Activated naive CD8-positive, alpha-beta T cell treated with anti-CD3 and anti-CD28 coated beads for 36 hours (primary cell): ENCODE measurements around the gene ZNF132. TPM values are rescaled to one million over a fixed set of nuclear protein-coding genes. Genes with fewer than 3 reads are reported as not detected.

Source experiments
- DNase-seq: peaks from one replicate; pipeline ENCODE4 v3.0.0; 2021
- H3K27ac Mint-ChIP-seq: one replicate; pipeline ENCODE4 v1.8.0; 2022; ENCODE audit warnings: mild to moderate bottlenecking, moderate library complexity, mixed read lengths
- H3K27me3 Mint-ChIP-seq: one replicate; pipeline ENCODE4 v1.8.0; 2022; ENCODE audit warnings: mild to moderate bottlenecking, mixed read lengths
- H3K36me3 Mint-ChIP-seq: one replicate; pipeline ENCODE4 v1.8.0; 2021; ENCODE audit warnings: mild to moderate bottlenecking, mixed read lengths
- H3K4me1 Mint-ChIP-seq: one replicate; pipeline ENCODE4 v1.8.0; 2021; ENCODE audit warnings: mixed read lengths
- H3K4me3 Mint-ChIP-seq: one replicate; pipeline ENCODE4 v1.8.0; 2022; ENCODE audit warnings: mild to moderate bottlenecking, moderate library complexity, mixed read lengths
- H3K9me3 Mint-ChIP-seq: one replicate; pipeline ENCODE4 v1.8.0; 2022; ENCODE audit warnings: mixed read lengths
- total RNA-seq, 2 experiments: library from RNA; stranded (reverse); gene quantifications; one replicate each; pipeline ENCODE4 v1.2.3, GENCODE V29; 2021

ZNF132 gene
- total RNA-seq, 2 experiments from 2014 or later: 4.3 TPM

DNA sequence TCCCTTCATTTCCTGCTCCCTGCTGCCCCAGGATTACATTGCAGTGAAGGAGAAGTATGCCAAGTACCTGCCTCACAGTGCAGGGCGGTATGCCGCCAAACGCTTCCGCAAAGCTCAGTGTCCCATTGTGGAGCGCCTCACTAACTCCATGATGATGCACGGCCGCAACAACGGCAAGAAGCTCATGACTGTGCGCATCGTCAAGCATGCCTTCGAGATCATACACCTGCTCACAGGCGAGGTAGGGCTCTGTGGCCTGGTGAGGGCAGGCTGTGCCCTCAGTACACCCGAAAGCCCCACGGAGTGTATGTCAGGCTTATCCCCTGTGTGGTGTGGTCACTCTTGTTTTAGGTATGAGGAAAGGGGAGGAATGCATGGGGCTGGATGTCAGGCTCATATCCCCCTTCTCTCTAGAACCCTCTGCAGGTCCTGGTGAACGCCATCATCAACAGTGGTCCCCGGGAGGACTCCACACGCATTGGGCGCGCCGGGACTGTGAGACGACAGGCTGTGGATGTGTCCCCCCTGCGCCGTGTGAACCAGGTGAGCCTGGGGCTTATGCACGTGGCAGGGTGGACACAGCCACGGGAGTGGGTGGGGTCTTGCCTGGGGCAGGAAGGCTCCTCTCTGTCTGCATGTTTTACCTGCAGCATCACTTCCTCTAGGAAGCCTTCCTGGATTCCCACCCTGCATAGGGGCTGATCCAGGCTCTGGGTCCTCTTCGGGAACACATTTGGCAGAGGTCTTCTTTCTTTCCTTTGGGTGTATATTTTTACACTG is 46.8 kb downstream of the ZNF132 start:
- H3K9me3 Mint-ChIP-seq: no peaks in the 10 kb centered on the region
- no peak overlapping the region for H3K27ac Mint-ChIP-seq
- no peak overlapping the region for H3K4me3 Mint-ChIP-seq
- peaks cover 16% of the 10 kb centered on the region for H3K27me3 Mint-ChIP-seq
- H3K4me1 Mint-ChIP-seq: peaks cover 38% of the 10 kb centered on the region
- H3K36me3 Mint-ChIP-seq: peaks cover 48% of the 10 kb centered on the region
- DNase-seq: no peak

DNA sequence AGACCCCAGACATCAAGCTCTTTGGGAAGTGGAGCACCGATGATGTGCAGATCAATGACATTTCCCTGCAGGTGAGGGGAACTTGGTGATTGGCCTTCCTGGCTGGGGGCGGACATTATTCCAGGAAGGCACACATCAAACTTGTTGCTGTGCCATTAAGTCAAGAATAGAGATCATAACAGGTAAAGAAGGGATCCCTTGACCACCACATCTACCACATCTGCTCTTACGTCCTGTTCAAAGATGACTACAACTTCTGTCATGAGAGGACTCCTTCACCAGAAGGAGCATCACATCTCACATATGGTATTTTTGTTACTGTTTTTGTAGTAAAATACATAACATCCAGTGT is 51.8 kb downstream of the ZNF132 start:
- peak overlapping the region; percentile 98 for H3K27ac Mint-ChIP-seq
- H3K9me3 Mint-ChIP-seq: no peaks in the 10 kb centered on the region
- H3K4me1 Mint-ChIP-seq: peaks cover 35% of the 10 kb centered on the region
- no peak for DNase-seq
- H3K27me3 Mint-ChIP-seq: no peaks in the 10 kb centered on the region
- H3K4me3 Mint-ChIP-seq: peak overlapping the region; percentile 98
- peaks cover 41% of the 10 kb centered on the region for H3K36me3 Mint-ChIP-seq

DNA sequence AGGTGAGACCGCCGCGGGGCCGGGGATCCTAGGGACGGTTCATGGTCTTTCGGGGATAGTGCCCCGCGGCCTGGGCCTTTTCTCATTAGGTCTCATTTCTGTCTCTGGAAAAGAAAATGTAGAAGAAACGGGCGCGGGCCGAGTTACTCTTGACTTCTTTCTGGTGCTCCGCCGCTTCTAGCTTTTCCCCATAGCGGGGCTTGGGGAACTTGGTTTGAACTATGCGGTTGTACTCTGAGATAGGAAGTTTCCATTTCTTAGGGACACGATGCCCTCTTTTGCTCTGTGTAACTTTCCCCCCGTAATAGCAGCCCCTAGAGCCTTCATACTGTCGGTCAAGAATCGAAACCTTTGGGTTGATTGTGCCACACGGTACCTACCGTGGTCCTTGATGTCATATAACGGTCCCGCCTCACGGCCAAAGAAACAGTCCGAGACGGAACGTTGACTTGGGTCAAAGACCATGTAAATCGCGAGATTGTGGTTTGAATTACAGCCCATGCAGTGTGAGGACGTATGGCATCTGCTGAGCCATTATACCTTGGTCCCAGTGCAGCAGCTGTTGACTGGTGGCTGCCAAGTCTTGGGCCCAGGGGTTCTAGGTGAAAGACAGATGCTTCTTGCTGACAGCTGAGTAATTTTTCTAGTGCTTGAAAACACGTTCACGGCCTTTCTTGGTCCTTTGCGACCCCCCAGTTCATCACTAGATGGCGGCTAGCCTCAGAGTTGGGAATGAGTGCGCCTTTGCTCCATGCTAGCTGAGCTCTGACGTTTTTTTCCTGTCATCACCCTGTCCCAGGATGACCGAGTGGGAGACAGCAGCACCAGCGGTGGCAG is 52.4 kb downstream of the ZNF132 start:
- peaks cover 31% of the 10 kb centered on the region for H3K4me1 Mint-ChIP-seq
- DNase-seq: no peak
- H3K9me3 Mint-ChIP-seq: no peaks in the 10 kb centered on the region
- peak overlapping the region; percentile 98 for H3K4me3 Mint-ChIP-seq
- no peaks in the 10 kb centered on the region for H3K27me3 Mint-ChIP-seq
- peak overlapping the region; percentile 98 for H3K27ac Mint-ChIP-seq
- peaks cover 41% of the 10 kb centered on the region for H3K36me3 Mint-ChIP-seq

DNA sequence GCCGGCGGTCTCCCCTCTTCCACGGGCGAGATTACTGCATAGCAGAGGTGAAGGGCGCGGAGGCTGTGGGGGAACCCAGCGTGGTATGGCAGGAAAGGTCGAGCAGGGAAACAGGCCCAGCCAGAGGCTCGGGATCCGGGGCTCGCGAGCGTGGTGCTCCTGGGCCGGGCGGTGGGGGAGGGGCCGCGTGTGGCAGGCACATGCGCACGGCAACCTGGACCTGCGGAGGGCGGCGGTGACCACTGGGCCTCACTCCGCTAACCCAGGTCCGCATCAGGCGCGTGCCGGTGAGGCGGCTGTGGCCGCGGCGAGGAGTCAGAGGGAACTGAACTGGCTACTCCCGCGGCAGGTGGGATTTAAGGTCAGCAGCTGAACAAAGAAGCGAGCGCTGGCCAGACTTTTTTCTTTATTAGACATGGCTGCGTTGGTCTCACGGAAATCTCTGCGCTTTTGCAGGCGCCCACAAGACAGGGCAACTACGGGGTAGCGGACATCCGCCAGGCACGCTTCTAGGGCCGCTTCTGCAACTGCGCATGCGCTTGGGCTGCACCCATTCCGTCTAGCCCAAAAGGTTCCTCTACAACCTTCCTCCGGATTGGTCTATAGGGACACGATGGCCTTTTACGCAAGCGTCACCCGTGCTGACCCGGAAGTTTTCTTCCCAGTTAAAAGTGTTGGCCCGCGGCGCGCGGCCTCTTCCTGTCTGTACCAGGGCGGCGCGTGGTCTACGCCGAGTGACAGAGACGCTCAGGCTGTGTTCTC is 53.2 kb downstream of the ZNF132 start, which contains the start of gene RPS5:
RPS5 (plus strand) TSS at position 694 of the 762 bp plus-strand sequence. CDS start 869 bp downstream, outside the sequence.
- peaks cover 35% of the 10 kb centered on the region for H3K4me1 Mint-ChIP-seq
- H3K27me3 Mint-ChIP-seq: no peaks in the 10 kb centered on the region
- peak; percentile 96 for DNase-seq
- H3K4me3 Mint-ChIP-seq: peak within 1 kb of the TSS; percentile 98
- H3K36me3 Mint-ChIP-seq: peaks cover 39% of the 10 kb centered on the region
- H3K9me3 Mint-ChIP-seq: no peaks in the 10 kb centered on the region
- peak within 1 kb of the TSS; percentile 98 for H3K27ac Mint-ChIP-seq

DNA sequence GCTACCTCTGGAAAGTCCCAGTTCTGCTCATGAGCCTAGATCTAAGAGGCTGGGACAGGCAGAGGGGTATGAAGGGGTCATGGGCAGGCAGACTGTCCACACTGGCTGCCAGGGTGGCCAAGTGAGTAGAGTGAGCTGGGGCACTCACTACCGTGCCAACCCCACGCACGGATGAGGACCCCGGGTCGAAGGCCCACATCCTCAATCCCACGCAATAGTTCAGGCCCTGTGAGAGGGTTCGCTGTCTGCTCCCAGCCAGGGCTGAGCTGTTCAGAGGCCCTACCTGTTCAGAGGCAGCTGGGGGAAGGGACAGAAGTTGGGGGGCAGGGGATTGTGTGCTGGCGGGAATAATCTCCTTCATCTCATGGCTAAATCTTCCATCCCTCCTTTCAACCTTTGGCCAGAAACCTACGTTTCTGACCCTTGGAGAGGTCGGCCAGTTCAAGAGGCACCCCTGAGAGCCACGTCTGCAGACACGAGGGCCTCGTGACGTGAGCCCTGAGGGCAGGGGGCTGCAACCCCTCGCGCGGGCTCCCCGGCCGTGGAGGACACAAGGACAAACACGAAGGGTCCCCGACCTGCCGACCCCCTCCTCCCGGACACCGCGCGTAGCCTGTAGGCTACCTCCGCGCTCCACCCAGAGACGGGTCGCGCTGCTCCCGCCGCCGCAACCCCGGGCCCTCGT is 53.9 kb downstream of the ZNF132 start:
- Mint-ChIP-seq H3K4me1 (peaks cover 34% of the 10 kb centered on the region), H3K27me3 (no peaks in the 10 kb centered on the region), H3K9me3 (no peaks in the 10 kb centered on the region), H3K36me3 (peaks cover 36% of the 10 kb centered on the region), H3K4me3 (peak overlapping the region; percentile 98), H3K27ac (peak overlapping the region; percentile 98)
- peak; percentile 41 for DNase-seq

DNA sequence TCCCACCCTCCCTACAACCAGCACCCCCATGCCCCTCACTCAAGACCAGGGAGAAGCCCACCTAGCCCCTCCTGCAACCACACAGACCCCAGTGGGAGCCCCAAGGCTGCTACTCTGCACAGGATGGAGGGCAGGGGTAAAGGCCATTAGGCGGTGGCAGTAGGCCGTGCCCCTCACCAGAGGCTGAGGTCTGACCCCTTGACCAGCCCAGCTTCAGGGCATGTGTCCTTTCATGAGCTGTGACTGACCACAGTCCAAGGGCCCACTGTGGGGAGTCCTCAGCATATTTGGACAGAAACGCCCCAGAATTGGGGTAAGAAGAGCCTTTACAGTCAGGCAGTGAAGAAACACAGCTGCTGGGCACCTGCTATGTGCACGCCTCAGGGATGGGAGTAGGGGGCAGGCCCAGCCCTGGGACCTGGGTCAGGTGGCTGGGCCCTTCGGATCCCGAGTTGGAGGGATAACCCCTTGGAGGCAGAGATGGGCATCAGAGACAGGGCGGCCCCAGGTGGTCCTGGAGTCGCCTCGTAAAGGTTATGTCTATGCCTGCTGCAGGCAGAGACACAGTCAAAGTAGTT is 54.6 kb downstream of the ZNF132 start:
- Mint-ChIP-seq H3K9me3 (no peaks in the 10 kb centered on the region), H3K36me3 (peaks cover 30% of the 10 kb centered on the region)

DNA sequence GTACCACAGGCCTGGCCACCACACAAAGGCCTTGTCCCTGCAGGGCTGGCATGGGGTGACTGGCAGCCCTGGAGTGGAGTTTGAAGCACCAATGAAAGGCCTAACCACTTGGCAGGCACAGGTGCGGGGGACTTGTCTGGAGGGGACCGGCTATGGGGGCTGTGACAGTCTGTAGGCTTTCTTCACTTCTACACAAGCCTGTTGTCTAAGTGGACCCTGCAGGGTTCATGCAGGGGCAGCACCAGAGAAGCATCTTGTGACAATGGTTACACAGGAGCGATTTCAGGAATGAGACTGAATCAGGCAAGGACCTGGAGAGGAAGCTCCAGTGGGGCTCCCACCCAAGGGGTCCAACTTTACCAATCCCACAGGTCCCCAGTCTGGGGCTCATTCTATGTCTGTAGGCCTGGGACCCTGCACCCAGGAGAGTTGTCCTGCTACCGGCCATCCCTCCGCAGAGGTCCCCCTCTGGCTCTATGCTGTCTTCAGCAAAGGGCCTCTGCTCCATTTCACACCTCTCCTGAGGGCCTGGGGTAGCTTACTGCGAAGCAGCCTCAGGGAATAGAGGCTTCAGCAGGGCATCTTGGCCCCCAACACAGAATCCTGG is 56.9 kb downstream of the ZNF132 start:
- Mint-ChIP-seq H3K27me3 (no peaks in the 10 kb centered on the region), H3K9me3 (no peaks in the 10 kb centered on the region), H3K36me3 (peaks cover 12% of the 10 kb centered on the region), H3K4me3 (no peak overlapping the region), H3K4me1 (peaks cover 28% of the 10 kb centered on the region), H3K27ac (no peak overlapping the region)
- no peak for DNase-seq

More for the DNA sequence above, 54.6 kb downstream of the ZNF132 start:
- H3K4me1 Mint-ChIP-seq: peaks cover 28% of the 10 kb centered on the region
- H3K27me3 Mint-ChIP-seq: no peaks in the 10 kb centered on the region
- DNase-seq: no peak
- H3K27ac Mint-ChIP-seq: peak overlapping the region; percentile 98
- peak overlapping the region; percentile 98 for H3K4me3 Mint-ChIP-seq

Other genes starting within 250 kb of the ZNF132 start
- gene ZNF544, start 211.2 kb downstream of the ZNF132 start, total RNA-seq: 10 to 100 TPM; 46.0 to 51.6 TPM
- gene ZNF8, start 161.2 kb downstream of the ZNF132 start, total RNA-seq: 1 to 10 TPM; 4.1 to 4.3 TPM
- 10 to 100 TPM; 79.5 to 82.7 TPM for gene ERVK3-1, start 134.8 kb downstream of the ZNF132 start, total RNA-seq
- 1 to 10 TPM; 2.8 to 3.2 TPM for gene ZSCAN22, start 113.2 kb downstream of the ZNF132 start, total RNA-seq
- gene A1BG, start 86.7 kb downstream of the ZNF132 start, total RNA-seq: 10 to 100 TPM; 18.7 to 23.2 TPM
- 1 to 10 TPM; 1.5 to 1.7 TPM for gene ZNF497, start 77.4 kb downstream of the ZNF132 start, total RNA-seq
- gene ZNF837, start 59.1 kb downstream of the ZNF132 start, total RNA-seq: 1 to 10 TPM; 2.0 to 2.1 TPM
- 1,000 to 10,000 TPM; 1,717 to 1,777 TPM for gene RPS5, start 52.9 kb downstream of the ZNF132 start, total RNA-seq
- 1 to 10 TPM in 1 of 2 experiments, under 1 TPM in 1; 0.82 to 1.6 TPM for gene RNF225, start 44.5 kb downstream of the ZNF132 start, total RNA-seq
- gene ZNF584, start 31.5 kb downstream of the ZNF132 start, total RNA-seq: 10 to 100 TPM; 15.1 to 17.2 TPM
- gene ZNF324B, start 11.5 kb upstream of the ZNF132 start, total RNA-seq: 10 to 100 TPM in 1 of 2 experiments, 1 to 10 TPM in 1; 9.4 to 10.1 TPM
- gene ZNF324, start 26.9 kb upstream of the ZNF132 start, total RNA-seq: 10 to 100 TPM; 12.8 to 13.7 TPM
- 1 to 10 TPM; 4.2 to 5.3 TPM for gene ZNF446, start 36.2 kb upstream of the ZNF132 start, total RNA-seq
- gene SLC27A5, start 71.8 kb upstream of the ZNF132 start, total RNA-seq: 10 to 100 TPM; 23.4 to 28.0 TPM
- 10 to 100 TPM; 11.1 to 11.8 TPM for gene ZBTB45, start 79.7 kb upstream of the ZNF132 start, total RNA-seq
- gene TRIM28, start 103.9 kb upstream of the ZNF132 start, total RNA-seq: 100 to 1,000 TPM; 671 to 701 TPM
- gene CHMP2A, start 115.0 kb upstream of the ZNF132 start, total RNA-seq: 10 to 100 TPM; 76.9 to 79.2 TPM
- gene UBE2M, start 118.5 kb upstream of the ZNF132 start, total RNA-seq: 100 to 1,000 TPM; 154 to 162 TPM
- gene MZF1, start 133.2 kb upstream of the ZNF132 start, total RNA-seq: 10 to 100 TPM in 1 of 2 experiments, 1 to 10 TPM in 1; 10.0 to 10.2 TPM